PC-3 (cell line): Measurements from ENCODE around the gene IL10RB. TPM values are rescaled to one million over a fixed set of nuclear protein-coding genes. Genes with fewer than 3 reads are reported as not detected.
A peak's percentile ranks its signal among the peaks of the same experiment; 100 is the strongest.

Experiments
- ATAC-seq: fragments of 200-7000 bp; cut with Tn5 transposase; 2 replicates; pipeline ENCODE4 v1.9.1; 2020; ENCODE audit warnings: mild to moderate bottlenecking, moderate library complexity
- BruUV-seq: library from RNA; stranded (reverse); fragments of 400-500 nt; replicated peaks from 2 replicates; lab custom pipeline; 2021; lab: Mats Ljungman, UMichigan
- CTCF ChIA-PET: fragments of 300-600 bp; sonication (Branson Sonifier 250); formaldehyde crosslinking; loops from one replicate; lab custom pipeline; 2022; ENCODE audit warnings: antibody characterized with exemption; lab: Charles Lee
- POLR2A ChIA-PET: fragments of 300-600 bp; sonication (Branson Sonifier 250); formaldehyde crosslinking; loops from one replicate; lab custom pipeline; 2022; ENCODE audit warnings: antibody characterized with exemption; ENCODE audit not compliant: unreplicated experiment; lab: Charles Lee
- DNase-seq: peaks from one replicate; pipeline ENCODE4 v3.0.0-alpha.2; 2015
- H2AFZ ChIP-seq: fragments of 300-600 bp; sonication (generic); 2 replicates; pipeline ENCODE4 v1.6.0; 2016; ENCODE audit warnings: antibody characterized with exemption, low read length
- H3F3A ChIP-seq: fragments of 300-600 bp; sonication (generic); one replicate; pipeline ENCODE4 v1.6.0; 2017; ENCODE audit warnings: antibody characterized with exemption, low read length, control low read depth, mild to moderate bottlenecking; ENCODE audit not compliant: unreplicated experiment
- H3K27ac ChIP-seq: fragments of 300-600 bp; sonication (generic); 2 replicates; pipeline ENCODE4 v1.5.1; 2016; ENCODE audit warnings: mild to moderate bottlenecking, low read length
- H3K27me3 ChIP-seq: fragments of 300-600 bp; sonication (generic); 2 replicates; pipeline ENCODE4 v1.6.1; 2016; ENCODE audit warnings: low read length, mixed read lengths
- H3K36me3 ChIP-seq: fragments of 300-600 bp; sonication (generic); 2 replicates; pipeline ENCODE4 v1.6.1; 2016; ENCODE audit warnings: low read depth, mixed run types, low read length, mixed read lengths
- H3K4me1 ChIP-seq: fragments of 300-600 bp; sonication (generic); 2 replicates; pipeline ENCODE4 v1.5.1; 2016; ENCODE audit warnings: low read length; ENCODE audit not compliant: insufficient read depth
- H3K4me2 ChIP-seq: fragments of 300-600 bp; sonication (generic); 2 replicates; pipeline ENCODE4 v1.6.0; 2016; ENCODE audit warnings: low read length
- H3K4me3 ChIP-seq: fragments of 300-600 bp; sonication (generic); 2 replicates; pipeline ENCODE4 v1.5.1; 2016; ENCODE audit warnings: mild to moderate bottlenecking, low read length, mixed read lengths
- H3K79me2 ChIP-seq: fragments of 300-600 bp; sonication (generic); 2 replicates; pipeline ENCODE4 v1.6.1; 2017; ENCODE audit warnings: low read length, mixed read lengths
- H3K9ac ChIP-seq: fragments of 300-600 bp; sonication (generic); 2 replicates; pipeline ENCODE4 v1.6.0; 2016; ENCODE audit warnings: mild to moderate bottlenecking, low read length
- H3K9me2 ChIP-seq: fragments of 300-600 bp; sonication (generic); replicated peaks from 2 replicates; pipeline ENCODE4 v1.6.1; 2016; ENCODE audit warnings: mixed run types, low read length, mixed read lengths
- H3K9me3 ChIP-seq: fragments of 300-600 bp; sonication (generic); 2 replicates; pipeline ENCODE4 v1.6.1; 2016; ENCODE audit warnings: low read length, mixed read lengths
- H4K20me1 ChIP-seq: fragments of 300-600 bp; sonication (generic); 2 replicates; pipeline ENCODE4 v1.6.1; 2016; ENCODE audit warnings: low read length, mixed read lengths
- CTCF ChIP-seq: fragments of 300-600 bp; sonication (generic); conservative IDR thresholded peaks from 2 replicates; pipeline ENCODE4 v1.5.1; 2017; ENCODE audit warnings: antibody characterized with exemption, low read depth, mild to moderate bottlenecking, low read length
- EZH2 ChIP-seq: fragments of 300-600 bp; sonication (generic); IDR thresholded peaks from one replicate; pipeline ENCODE4 v1.6.1; 2017; ENCODE audit warnings: antibody characterized with exemption, mild to moderate bottlenecking, low read length; ENCODE audit not compliant: unreplicated experiment
- EZH2phosphoT487 ChIP-seq: fragments of 300-600 bp; sonication (generic); IDR thresholded peaks from 2 replicates; pipeline ENCODE4 v1.6.1; 2018; ENCODE audit warnings: mild to moderate bottlenecking, antibody characterized with exemption, low read length, borderline replicate concordance
- intact Hi-C: fragments of 100-400 bp; cut with micrococcal nuclease; formaldehyde crosslinking; loops from 2 replicates; pipeline ENCODE4 v1.9.0; 2023
- total RNA-seq: library from RNA; depleted of rRNA; stranded (reverse); fragments of >200 nt; gene quantifications from 2 replicates; pipeline ENCODE4 v1.2.3, GENCODE V29; 2014

Gene IL10RB
- total RNA-seq, 1 experiment from 2014 or later = 26.8 TPM

- intact Hi-C loops = no loop called here
These were observed 27.0 kb downstream of the IL10RB start for GRCh38 chr21:33293136-33293535.

GRCh38 chr21:33293811-33294216, 27.6 kb downstream of the IL10RB start:
- Histone ChIP-seq H3K27me3 (no peaks in the 10 kb centered on the region), H3K4me1 (peaks cover 3% of the 10 kb centered on the region), H3K9me2 (no peaks in the 10 kb centered on the region), H3K4me3 (no peak overlapping the region), H3K9me3 (no peaks in the 10 kb centered on the region), H3K9ac (no peak overlapping the region), H2AFZ (no peak overlapping the region), H3K79me2 (no peaks in the 10 kb centered on the region), H3K27ac (no peak overlapping the region), H4K20me1 (no peaks in the 10 kb centered on the region), H3K36me3 (no peaks in the 10 kb centered on the region), H3K4me2 (no peak overlapping the region), H3F3A (no peaks in the 10 kb centered on the region)
- intact Hi-C loops = no loop called here
- CTCF ChIA-PET = no interaction called here
- no peak for TF ChIP-seq EZH2
- TF ChIP-seq CTCF = no peak
- no peak for TF ChIP-seq EZH2phosphoT487
- ATAC-seq = no peak
- POLR2A ChIA-PET = no interaction called here
- BruUV-seq = no TSS peak
- DNase-seq = peak; percentile 19

More at GRCh38 chr21:33293136-33293535, 27.0 kb downstream of the IL10RB start:
- Histone ChIP-seq H3K27me3 (no peaks in the 10 kb centered on the region), H3K4me2 (no peak overlapping the region), H3F3A (no peaks in the 10 kb centered on the region), H3K4me3 (no peak overlapping the region), H3K4me1 (no peaks in the 10 kb centered on the region), H3K9ac (no peak overlapping the region), H3K36me3 (no peaks in the 10 kb centered on the region), H3K9me3 (no peaks in the 10 kb centered on the region), H3K79me2 (no peaks in the 10 kb centered on the region), H3K27ac (no peak overlapping the region), H3K9me2 (no peaks in the 10 kb centered on the region), H4K20me1 (no peaks in the 10 kb centered on the region), H2AFZ (no peak overlapping the region)
- no peak for ATAC-seq
- TF ChIP-seq EZH2phosphoT487 (no peak), CTCF (no peak)
- BruUV-seq = no TSS peak
- CTCF ChIA-PET = no interaction called here
- DNase-seq = no peak
- POLR2A ChIA-PET = no interaction called here

GRCh38 chr21:33296156-33296555, 30.0 kb downstream of the IL10RB start:
- Histone ChIP-seq H3K4me3 (no peak overlapping the region), H3K9me2 (no peaks in the 10 kb centered on the region), H4K20me1 (no peaks in the 10 kb centered on the region), H3K9ac (no peak overlapping the region), H3K9me3 (no peaks in the 10 kb centered on the region), H2AFZ (no peak overlapping the region), H3K27ac (no peak overlapping the region), H3K4me2 (no peak overlapping the region), H3K36me3 (no peaks in the 10 kb centered on the region), H3K4me1 (peaks cover 16% of the 10 kb centered on the region), H3K27me3 (no peaks in the 10 kb centered on the region), H3F3A (no peaks in the 10 kb centered on the region), H3K79me2 (no peaks in the 10 kb centered on the region)
- ChIA-PET CTCF (no interaction called here), POLR2A (no interaction called here)
- no peak for ATAC-seq
- TF ChIP-seq EZH2phosphoT487 = no peak
- no TSS peak for BruUV-seq
- DNase-seq = no peak
- intact Hi-C loops = no loop called here
